Esophagus squamous epithelium (tissue), 5 donors: Measurements from ENCODE around the gene CDK5RAP2. TPM values are rescaled to one million over a fixed set of nuclear protein-coding genes. Genes with fewer than 3 reads are reported as not detected.

Experiments
- DNase-seq: peaks from one replicate; lab custom pipeline; 2025; lab: John Stamatoyannopoulos, UW
- H3K27ac ChIP-seq, 4 donors: fragments of 200-600 bp; sonication (generic); one replicate each; pipeline ENCODE4 v1.5.1; 2016 to 2019; ENCODE audit warnings: mild to moderate bottlenecking in 1 of 4
- H3K27me3 ChIP-seq, 4 donors: fragments of 200-600 bp; sonication (generic); 1 replicate in 3 of 4; 2 replicates in 1 of 4; pipeline versions ENCODE4 v1.5.1 to v1.6.0; 2017 to 2021; ENCODE audit warnings: antibody characterized with exemption in 1 of 4
- H3K36me3 ChIP-seq, 3 donors: fragments of 200-600 bp; sonication (generic); one replicate each; pipeline ENCODE4 v1.5.1; 2016 to 2019
- H3K4me1 ChIP-seq, 3 donors: fragments of 200-600 bp; sonication (generic); one replicate each; pipeline ENCODE4 v1.5.1; 2017 to 2019
- H3K4me3 ChIP-seq, 4 donors: fragments of 200-600 bp; sonication (generic); 1 replicate in 3 of 4; 2 replicates in 1 of 4; pipeline ENCODE4 v1.5.1; 2016 to 2019; ENCODE audit warnings: mild to moderate bottlenecking in 2 of 4, moderate library complexity in 1 of 4
- H3K9me3 ChIP-seq, 3 donors: fragments of 200-600 bp; sonication (generic); one replicate each; pipeline ENCODE4 v1.5.1; 2016 to 2019
- CTCF ChIP-seq, 6 experiments: fragments of 450-650 bp in 4 of 6; fragments of 200-600 bp in 2 of 6; sonication (generic) in 2 of 6; IDR thresholded peaks; one replicate each; pipeline ENCODE4 v1.5.1; 2016 to 2019; ENCODE audit warnings: antibody characterized with exemption in 6 of 6, mild to moderate bottlenecking in 4 of 6, moderate library complexity in 4 of 6
- POLR2A ChIP-seq, 4 donors: fragments of 450-650 bp; IDR thresholded peaks; one replicate each; pipeline ENCODE4 v1.6.1; 2017; ENCODE audit warnings: antibody characterized with exemption in 4 of 4, mild to moderate bottlenecking in 4 of 4, moderate library complexity in 3 of 4
- WGBS, 2 donors: methylation state at CpG; one replicate each; pipeline ENCODE4 v1.1.5; 2018; 5-methylcytosine and 5-hydroxymethylcytosine counted together
- intact Hi-C: fragments of 100-400 bp; cut with DNase I; formaldehyde crosslinking; loops from one replicate; pipeline ENCODE4 v1.15.0; 2022
- total RNA-seq, 4 donors: library from RNA; depleted of rRNA; stranded (reverse); fragments of >200 nt; gene quantifications; one replicate each; pipeline ENCODE4 v1.1.0, GENCODE V29; 2016
- donor health status: DM: yes; HTN: yes; CAD: no.

CDK5RAP2 gene
- total RNA-seq, 4 donors from 2014 or later, result 23.2 to 41.2 (median 33.8) TPM

GRCh38 chr9:120545701-120546550 lies 34.0 kb downstream of the CDK5RAP2 start:
- H3K4me1 ChIP-seq, result peaks cover 0 to 12% (median 0%) of the 10 kb centered on the region in 3 donors
- no peaks in the 10 kb centered on the region for H3K27me3 ChIP-seq
- no peak for DNase-seq
- H3K4me3 ChIP-seq, result no peak overlapping the region
- 80 to 82% methylated on average over 6 of the region's 6 CpGs for WGBS, 2 donors
- intact Hi-C loops, result no loop called here
- H3K36me3 ChIP-seq, result peaks cover 7 to 98% (median 7%) of the 10 kb centered on the region in 3 donors
- H3K27ac ChIP-seq, result peak overlapping the region in 1 of 4 donors; percentile 42
- TF ChIP-seq POLR2A (IDR thresholded peaks at IDR 0.05) (no peak), CTCF (IDR thresholded peaks at IDR 0.05) (no peak)
- no peaks in the 10 kb centered on the region for H3K9me3 ChIP-seq

- DNase-seq, result no peak
- Histone ChIP-seq H3K36me3 (peaks cover 7 to 98% (median 7%) of the 10 kb centered on the region in 3 donors), H3K27ac (peak overlapping the region in 2 of 4 donors; percentile 2 to 42), H3K27me3 (no peaks in the 10 kb centered on the region), H3K4me1 (peaks cover 0 to 12% (median 0%) of the 10 kb centered on the region in 3 donors), H3K9me3 (no peaks in the 10 kb centered on the region), H3K4me3 (no peak overlapping the region)
- 40 to 55% methylated on average over 1 of the region's 1 CpG for WGBS, 2 donors
- intact Hi-C loops, result no loop called here
- no peak for TF ChIP-seq CTCF (IDR thresholded peaks at IDR 0.05)
- no peak for TF ChIP-seq POLR2A (IDR thresholded peaks at IDR 0.05)
Observed at GRCh38 chr9:120544441-120544840, 35.5 kb downstream of the CDK5RAP2 start.

- no peak overlapping the region for H3K27ac ChIP-seq
- H3K9me3 ChIP-seq, result no peaks in the 10 kb centered on the region
- H3K36me3 ChIP-seq, result peaks cover 10 to 97% (median 12%) of the 10 kb centered on the region in 3 donors
- H3K4me1 ChIP-seq, result peaks cover 0 to 12% (median 0%) of the 10 kb centered on the region in 3 donors
- H3K4me3 ChIP-seq, result no peak overlapping the region
- TF ChIP-seq CTCF (IDR thresholded peaks at IDR 0.05), result no peak
- no peak for TF ChIP-seq POLR2A (IDR thresholded peaks at IDR 0.05)
- 93 to 94% methylated on average over 7 of the region's 7 CpGs for WGBS, 2 donors
- no peaks in the 10 kb centered on the region for H3K27me3 ChIP-seq
- intact Hi-C loops, result no loop called here
- DNase-seq, result no peak
Observed at GRCh38 chr9:120542701-120543490, 37.1 kb downstream of the CDK5RAP2 start.

GRCh38 chr9:120541921-120542320 lies 38.0 kb downstream of the CDK5RAP2 start:
- no peak for TF ChIP-seq POLR2A (IDR thresholded peaks at IDR 0.05)
- 95 to 96% methylated on average over 2 of the region's 2 CpGs for WGBS, 2 donors
- Histone ChIP-seq H3K27me3 (no peaks in the 10 kb centered on the region), H3K9me3 (no peaks in the 10 kb centered on the region), H3K27ac (no peak overlapping the region), H3K4me1 (peaks cover 0 to 12% (median 0%) of the 10 kb centered on the region in 3 donors), H3K36me3 (peaks cover 10 to 96% (median 15%) of the 10 kb centered on the region in 3 donors), H3K4me3 (no peak overlapping the region)
- DNase-seq, result no peak
- intact Hi-C loops, result no loop called here

GRCh38 chr9:120539951-120540350 lies 40.0 kb downstream of the CDK5RAP2 start:
- H3K4me3 ChIP-seq, result no peak overlapping the region
- no peaks in the 10 kb centered on the region for H3K9me3 ChIP-seq
- intact Hi-C loops, result no loop called here
- no peak overlapping the region for H3K27ac ChIP-seq
- DNase-seq, result no peak
- peaks cover 14 to 98% (median 25%) of the 10 kb centered on the region in 3 donors for H3K36me3 ChIP-seq
- peaks cover 0 to 12% (median 0%) of the 10 kb centered on the region in 3 donors for H3K4me1 ChIP-seq
- TF ChIP-seq POLR2A (IDR thresholded peaks at IDR 0.05) (no peak), CTCF (IDR thresholded peaks at IDR 0.05) (no peak)
- WGBS, 2 donors, result 87 to 93% methylated on average over 5 to 9 of the region's 9 CpGs
- H3K27me3 ChIP-seq, result no peaks in the 10 kb centered on the region
